Hepatocyte (in vitro differentiated cells): ENCODE results near the gene GJA5. TPM values are rescaled to one million over a fixed set of nuclear protein-coding genes. Genes with fewer than 3 reads are reported as not detected.

ENCODE experiments used
- DNase-seq: peaks from one replicate; pipeline ENCODE4 v3.0.0-alpha.2; 2016; ENCODE audit warnings: low spot score
- H2AFZ ChIP-seq: fragments of 200-600 bp; sonication (generic); 2 replicates; pipeline ENCODE4 v1.6.0; 2016; ENCODE audit warnings: antibody characterized with exemption, mild to moderate bottlenecking
- H3K27ac ChIP-seq: fragments of 200-600 bp; sonication (generic); 2 replicates; pipeline ENCODE4 v1.5.1; 2016; ENCODE audit warnings: mild to moderate bottlenecking
- H3K27me3 ChIP-seq: fragments of 200-600 bp; sonication (generic); 2 replicates; pipeline ENCODE4 v1.6.1; 2016
- H3K36me3 ChIP-seq: fragments of 200-600 bp; sonication (generic); replicated peaks from 2 replicates; pipeline ENCODE4 v1.5.1; 2016; ENCODE audit warnings: low read depth; ENCODE audit not compliant: insufficient read depth
- H3K4me1 ChIP-seq: fragments of 200-600 bp; sonication (generic); 2 replicates; pipeline ENCODE4 v1.5.1; 2016; ENCODE audit warnings: mild to moderate bottlenecking, moderate library complexity; ENCODE audit not compliant: insufficient read depth
- H3K4me2 ChIP-seq: fragments of 200-600 bp; sonication (generic); 2 replicates; pipeline ENCODE4 v1.6.0; 2016
- H3K4me3 ChIP-seq: fragments of 200-600 bp; sonication (generic); 2 replicates; pipeline ENCODE4 v1.5.1; 2016; ENCODE audit warnings: mild to moderate bottlenecking
- H3K79me2 ChIP-seq: fragments of 200-600 bp; sonication (generic); 2 replicates; pipeline ENCODE4 v1.6.0; 2017; ENCODE audit warnings: mild to moderate bottlenecking
- H3K9me2 ChIP-seq: fragments of 200-600 bp; sonication (generic); replicated peaks from 2 replicates; pipeline ENCODE4 v1.6.0; 2017; ENCODE audit warnings: mild to moderate bottlenecking; ENCODE audit not compliant: insufficient read depth
- H3K9me3 ChIP-seq: fragments of 200-600 bp; sonication (generic); 2 replicates; pipeline ENCODE4 v1.5.1; 2016; ENCODE audit warnings: low read depth, mild to moderate bottlenecking
- H4K20me1 ChIP-seq: fragments of 200-600 bp; sonication (generic); 2 replicates; pipeline ENCODE4 v1.6.0; 2016; ENCODE audit warnings: mild to moderate bottlenecking; ENCODE audit not compliant: insufficient read depth, poor library complexity, severe bottlenecking
- CTCF ChIP-seq: fragments of 200-600 bp; sonication (generic); IDR thresholded peaks from 2 replicates; pipeline ENCODE4 v1.5.1; 2016; ENCODE audit warnings: antibody characterized with exemption, mild to moderate bottlenecking; ENCODE audit not compliant: poor library complexity
- EZH2 ChIP-seq: fragments of 200-600 bp; sonication (generic); IDR thresholded peaks from 2 replicates; pipeline ENCODE4 v1.6.1; 2016; ENCODE audit warnings: antibody characterized with exemption, mild to moderate bottlenecking, borderline replicate concordance
- EZH2phosphoT487 ChIP-seq: fragments of 200-600 bp; sonication (generic); IDR thresholded peaks from one replicate; pipeline ENCODE4 v1.6.1; 2018; ENCODE audit warnings: antibody characterized with exemption, mild to moderate bottlenecking, low read depth, moderate library complexity; ENCODE audit not compliant: unreplicated experiment, severe bottlenecking
- WGBS: methylation state at CpG from one replicate; pipeline ENCODE4 v1.1.6; 2016; ENCODE audit warnings: low lambda C conversion rate; ENCODE audit errors: missing lambda C conversion rate; 5-methylcytosine and 5-hydroxymethylcytosine counted together
- polyA plus RNA-seq: library from polyadenylated mRNA; unstranded; fragments of >200 nt; fragmentation: Nextera tagmentation; extraction: Ambion mirVana; gene quantifications from 2 replicates; pipeline ENCODE4 v1.2.1, GENCODE V29; 2016
- total RNA-seq: library from RNA; depleted of rRNA; stranded (reverse); fragments of >200 nt; gene quantifications from 2 replicates; pipeline ENCODE4 v1.2.3, GENCODE V29; 2014

GJA5 gene
- total and polyA plus RNA-seq, 2 experiments from 2014 or later = 9.7 to 12.4 TPM

- Histone ChIP-seq H3K4me2 (no peak overlapping the region), H2AFZ (no peak overlapping the region), H3K4me1 (no peaks in the 10 kb centered on the region), H4K20me1 (no peaks in the 10 kb centered on the region), H3K27me3 (no peaks in the 10 kb centered on the region), H3K9me3 (no peaks in the 10 kb centered on the region), H3K27ac (no peak overlapping the region), H3K36me3 (no peaks in the 10 kb centered on the region), H3K79me2 (no peaks in the 10 kb centered on the region), H3K4me3 (no peak overlapping the region), H3K9me2 (no peaks in the 10 kb centered on the region)
- TF ChIP-seq CTCF (no peak), EZH2 (no peak), EZH2phosphoT487 (no peak)
- 65% methylated on average over 4 of the region's 4 CpGs for WGBS
- no peak for DNase-seq
Measured at GRCh38 chr1:147807405-147807804, 47.0 kb upstream of the GJA5 start.

GRCh38 chr1:147804942-147805723 lies 44.7 kb upstream of the GJA5 start:
- H3K9me3 ChIP-seq = no peaks in the 10 kb centered on the region
- H3K9me2 ChIP-seq = no peaks in the 10 kb centered on the region
- H4K20me1 ChIP-seq = no peaks in the 10 kb centered on the region
- H3K36me3 ChIP-seq = no peaks in the 10 kb centered on the region
- H3K27ac ChIP-seq = peak overlapping the region; percentile 77
- DNase-seq = peak; percentile 19
- H3K4me1 ChIP-seq = no peaks in the 10 kb centered on the region
- peak overlapping the region; percentile 4 for H2AFZ ChIP-seq
- WGBS = 77% methylated on average over 6 of the region's 6 CpGs
- H3K27me3 ChIP-seq = no peaks in the 10 kb centered on the region
- no peak overlapping the region for H3K4me2 ChIP-seq
- no peak for TF ChIP-seq EZH2phosphoT487
- TF ChIP-seq EZH2 = no peak
- TF ChIP-seq CTCF = no peak
- H3K79me2 ChIP-seq = no peaks in the 10 kb centered on the region
- no peak overlapping the region for H3K4me3 ChIP-seq

GRCh38 chr1:147800804-147801203 lies 40.4 kb upstream of the GJA5 start:
- Histone ChIP-seq H3K4me1 (no peaks in the 10 kb centered on the region), H3K27ac (no peak overlapping the region), H2AFZ (no peak overlapping the region), H3K79me2 (no peaks in the 10 kb centered on the region), H4K20me1 (no peaks in the 10 kb centered on the region), H3K36me3 (no peaks in the 10 kb centered on the region), H3K9me3 (no peaks in the 10 kb centered on the region), H3K27me3 (no peaks in the 10 kb centered on the region), H3K9me2 (no peaks in the 10 kb centered on the region), H3K4me3 (no peak overlapping the region), H3K4me2 (no peak overlapping the region)
- DNase-seq = no peak
- TF ChIP-seq CTCF = no peak
- no peak for TF ChIP-seq EZH2
- TF ChIP-seq EZH2phosphoT487 = no peak
- WGBS = 100% methylated on average over 2 of the region's 2 CpGs
